Measurements from ENCODE around the gene MAP7D3. TPM values are rescaled to one million over a fixed set of nuclear protein-coding genes. Genes with fewer than 3 reads are reported as not detected.

MAP7D3 gene
- total and polyA plus RNA-seq, 2 of the 8 experiments (the other 6 are each of a cell fraction or from before 2014, with no cell fraction given) = 4.8 to 19.6 TPM

DNA sequence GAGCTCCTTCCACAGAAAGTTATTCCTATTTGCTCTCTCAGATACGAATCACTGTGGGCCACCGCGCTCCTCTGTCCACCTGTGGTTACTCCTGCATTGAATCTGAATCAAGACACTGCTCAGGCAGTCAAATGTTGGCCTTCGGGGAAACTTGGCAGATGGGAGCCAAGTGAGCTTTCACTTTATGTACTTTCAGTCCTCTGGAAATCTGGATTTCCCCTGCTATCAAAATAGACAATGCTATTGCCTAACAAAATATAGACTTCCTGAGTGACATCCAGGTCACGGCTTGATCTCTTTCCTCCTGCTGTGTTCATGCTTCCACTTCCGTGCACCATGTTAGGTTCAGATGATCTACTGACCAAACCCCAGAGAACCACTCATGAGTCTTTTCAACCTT, 60.0 kb downstream of the MAP7D3 start (continued):
- TF ChIP-seq, protein P1, sequence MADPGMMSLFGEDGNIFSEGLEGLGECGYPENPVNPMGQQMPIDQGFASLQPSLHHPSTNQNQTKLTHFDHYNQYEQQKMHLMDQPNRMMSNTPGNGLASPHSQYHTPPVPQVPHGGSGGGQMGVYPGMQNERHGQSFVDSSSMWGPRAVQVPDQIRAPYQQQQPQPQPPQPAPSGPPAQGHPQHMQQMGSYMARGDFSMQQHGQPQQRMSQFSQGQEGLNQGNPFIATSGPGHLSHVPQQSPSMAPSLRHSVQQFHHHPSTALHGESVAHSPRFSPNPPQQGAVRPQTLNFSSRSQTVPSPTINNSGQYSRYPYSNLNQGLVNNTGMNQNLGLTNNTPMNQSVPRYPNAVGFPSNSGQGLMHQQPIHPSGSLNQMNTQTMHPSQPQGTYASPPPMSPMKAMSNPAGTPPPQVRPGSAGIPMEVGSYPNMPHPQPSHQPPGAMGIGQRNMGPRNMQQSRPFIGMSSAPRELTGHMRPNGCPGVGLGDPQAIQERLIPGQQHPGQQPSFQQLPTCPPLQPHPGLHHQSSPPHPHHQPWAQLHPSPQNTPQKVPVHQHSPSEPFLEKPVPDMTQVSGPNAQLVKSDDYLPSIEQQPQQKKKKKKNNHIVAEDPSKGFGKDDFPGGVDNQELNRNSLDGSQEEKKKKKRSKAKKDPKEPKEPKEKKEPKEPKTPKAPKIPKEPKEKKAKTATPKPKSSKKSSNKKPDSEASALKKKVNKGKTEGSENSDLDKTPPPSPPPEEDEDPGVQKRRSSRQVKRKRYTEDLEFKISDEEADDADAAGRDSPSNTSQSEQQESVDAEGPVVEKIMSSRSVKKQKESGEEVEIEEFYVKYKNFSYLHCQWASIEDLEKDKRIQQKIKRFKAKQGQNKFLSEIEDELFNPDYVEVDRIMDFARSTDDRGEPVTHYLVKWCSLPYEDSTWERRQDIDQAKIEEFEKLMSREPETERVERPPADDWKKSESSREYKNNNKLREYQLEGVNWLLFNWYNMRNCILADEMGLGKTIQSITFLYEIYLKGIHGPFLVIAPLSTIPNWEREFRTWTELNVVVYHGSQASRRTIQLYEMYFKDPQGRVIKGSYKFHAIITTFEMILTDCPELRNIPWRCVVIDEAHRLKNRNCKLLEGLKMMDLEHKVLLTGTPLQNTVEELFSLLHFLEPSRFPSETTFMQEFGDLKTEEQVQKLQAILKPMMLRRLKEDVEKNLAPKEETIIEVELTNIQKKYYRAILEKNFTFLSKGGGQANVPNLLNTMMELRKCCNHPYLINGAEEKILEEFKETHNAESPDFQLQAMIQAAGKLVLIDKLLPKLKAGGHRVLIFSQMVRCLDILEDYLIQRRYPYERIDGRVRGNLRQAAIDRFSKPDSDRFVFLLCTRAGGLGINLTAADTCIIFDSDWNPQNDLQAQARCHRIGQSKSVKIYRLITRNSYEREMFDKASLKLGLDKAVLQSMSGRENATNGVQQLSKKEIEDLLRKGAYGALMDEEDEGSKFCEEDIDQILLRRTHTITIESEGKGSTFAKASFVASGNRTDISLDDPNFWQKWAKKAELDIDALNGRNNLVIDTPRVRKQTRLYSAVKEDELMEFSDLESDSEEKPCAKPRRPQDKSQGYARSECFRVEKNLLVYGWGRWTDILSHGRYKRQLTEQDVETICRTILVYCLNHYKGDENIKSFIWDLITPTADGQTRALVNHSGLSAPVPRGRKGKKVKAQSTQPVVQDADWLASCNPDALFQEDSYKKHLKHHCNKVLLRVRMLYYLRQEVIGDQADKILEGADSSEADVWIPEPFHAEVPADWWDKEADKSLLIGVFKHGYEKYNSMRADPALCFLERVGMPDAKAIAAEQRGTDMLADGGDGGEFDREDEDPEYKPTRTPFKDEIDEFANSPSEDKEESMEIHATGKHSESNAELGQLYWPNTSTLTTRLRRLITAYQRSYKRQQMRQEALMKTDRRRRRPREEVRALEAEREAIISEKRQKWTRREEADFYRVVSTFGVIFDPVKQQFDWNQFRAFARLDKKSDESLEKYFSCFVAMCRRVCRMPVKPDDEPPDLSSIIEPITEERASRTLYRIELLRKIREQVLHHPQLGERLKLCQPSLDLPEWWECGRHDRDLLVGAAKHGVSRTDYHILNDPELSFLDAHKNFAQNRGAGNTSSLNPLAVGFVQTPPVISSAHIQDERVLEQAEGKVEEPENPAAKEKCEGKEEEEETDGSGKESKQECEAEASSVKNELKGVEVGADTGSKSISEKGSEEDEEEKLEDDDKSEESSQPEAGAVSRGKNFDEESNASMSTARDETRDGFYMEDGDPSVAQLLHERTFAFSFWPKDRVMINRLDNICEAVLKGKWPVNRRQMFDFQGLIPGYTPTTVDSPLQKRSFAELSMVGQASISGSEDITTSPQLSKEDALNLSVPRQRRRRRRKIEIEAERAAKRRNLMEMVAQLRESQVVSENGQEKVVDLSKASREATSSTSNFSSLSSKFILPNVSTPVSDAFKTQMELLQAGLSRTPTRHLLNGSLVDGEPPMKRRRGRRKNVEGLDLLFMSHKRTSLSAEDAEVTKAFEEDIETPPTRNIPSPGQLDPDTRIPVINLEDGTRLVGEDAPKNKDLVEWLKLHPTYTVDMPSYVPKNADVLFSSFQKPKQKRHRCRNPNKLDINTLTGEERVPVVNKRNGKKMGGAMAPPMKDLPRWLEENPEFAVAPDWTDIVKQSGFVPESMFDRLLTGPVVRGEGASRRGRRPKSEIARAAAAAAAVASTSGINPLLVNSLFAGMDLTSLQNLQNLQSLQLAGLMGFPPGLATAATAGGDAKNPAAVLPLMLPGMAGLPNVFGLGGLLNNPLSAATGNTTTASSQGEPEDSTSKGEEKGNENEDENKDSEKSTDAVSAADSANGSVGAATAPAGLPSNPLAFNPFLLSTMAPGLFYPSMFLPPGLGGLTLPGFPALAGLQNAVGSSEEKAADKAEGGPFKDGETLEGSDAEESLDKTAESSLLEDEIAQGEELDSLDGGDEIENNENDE (IDR thresholded peaks at IDR 0.05; ENCODE audit: insufficient replicate concordance, low read length) = no peak
- TF ChIP-seq GTF2F1 (IDR thresholded peaks at IDR 0.05; ENCODE audit: borderline replicate concordance, low read depth, low read length) (no peak), SIN3A (conservative IDR thresholded peaks at IDR 0.05 in 1 of 2, IDR thresholded peaks at IDR 0.05 in 1 of 2; ENCODE audit: low read depth in 1 of 2, low read length in 2 of 2) (no peak), RFX5 (IDR thresholded peaks at IDR 0.05; ENCODE audit: borderline replicate concordance, low read depth, low read length) (no peak), CTBP2 (IDR thresholded peaks at IDR 0.05; ENCODE audit: borderline replicate concordance, insufficient read depth, insufficient read length, low read length) (no peak), KDM4A (IDR thresholded peaks at IDR 0.05; ENCODE audit: low read depth, low read length, severe bottlenecking) (no peak), SRF (IDR thresholded peaks at IDR 0.05; ENCODE audit: low read depth, low read length) (no peak), SIRT6 (IDR thresholded peaks at IDR 0.05; ENCODE audit: low read length) (no peak), NANOG (IDR thresholded peaks at IDR 0.05; ENCODE audit: insufficient read depth, low read depth, low read length, poor library complexity, severe bottlenecking) (no peak), PHF8 (conservative IDR thresholded peaks at IDR 0.05; ENCODE audit: low read depth, low read length) (no peak), MAFK (IDR thresholded peaks at IDR 0.05; ENCODE audit: low read depth, low read length) (no peak), BACH1 (IDR thresholded peaks at IDR 0.05; ENCODE audit: low read length) (no peak)
